LNCaP clone FGC (cell line): ENCODE measurements around the gene PIGU.
"Not testable (repeated sequence)": the region's sequence is repeated elsewhere in the genome, so short reads cannot be mapped to it uniquely, and the experiment has no call there.

ENCODE experiments used
- DNase-seq: peaks from one replicate; pipeline ENCODE4 v3.0.0-alpha.2; 2011; ENCODE audit warnings: low read depth
- H3K4me3 ChIP-seq: 2 replicates; pipeline ENCODE4 v1.5.1; 2011; ENCODE audit warnings: mild to moderate bottlenecking, low read depth, low read length, control low read depth
- CTCF ChIP-seq: IDR thresholded peaks from 2 replicates; pipeline ENCODE4 v1.5.1; 2012; ENCODE audit warnings: mild to moderate bottlenecking; ENCODE audit not compliant: control insufficient read depth, insufficient read depth; ENCODE audit errors: extremely low read depth

The PIGU gene

DNA sequence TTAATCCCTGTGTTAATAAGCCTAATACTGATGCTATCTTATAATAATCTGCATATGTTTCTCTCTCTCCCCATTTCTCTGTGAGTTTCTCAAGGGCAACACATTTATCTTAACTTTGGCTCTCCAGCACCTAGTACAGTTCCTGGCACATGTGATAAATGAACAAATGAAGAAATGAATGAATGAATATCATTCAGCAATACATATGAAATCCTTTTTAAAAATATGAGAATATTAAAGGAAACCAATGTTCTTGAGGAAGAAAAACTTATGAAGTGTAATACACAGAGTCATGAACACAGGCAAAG is 55.9 kb downstream of the PIGU start:
- no peak for TF ChIP-seq CTCF
- DNase-seq, result no peak
- H3K4me3 ChIP-seq, result no peak overlapping the region

GRCh38 chr20:34618676-34619075 is 58.2 kb downstream of the PIGU start:
- no peak overlapping the region for H3K4me3 ChIP-seq
- DNase-seq, result no peak
- TF ChIP-seq CTCF, result no peak

DNA sequence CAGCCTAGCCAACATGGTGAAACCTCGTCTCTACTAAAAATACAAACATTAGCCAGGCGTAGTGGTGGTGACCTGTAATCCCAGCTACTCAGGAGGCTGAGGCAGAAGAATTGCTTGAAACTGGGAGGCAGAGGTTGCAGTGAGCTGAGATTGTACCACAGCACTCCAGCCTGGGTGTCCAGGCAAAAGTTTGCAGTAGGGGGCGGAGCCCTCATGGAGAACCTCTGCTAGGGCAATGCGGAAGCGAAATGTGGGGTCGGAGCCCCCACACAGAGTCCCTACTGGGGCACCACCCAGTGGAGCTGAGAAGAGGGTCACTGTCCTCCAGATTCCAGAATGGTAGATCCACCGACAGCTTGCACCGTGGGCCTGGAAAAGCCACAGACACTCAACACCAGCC is 60.0 kb downstream of the PIGU start:
- DNase-seq, H3K4me3 ChIP-seq: not testable (repeated sequence)

GRCh38 chr20:34615477-34615876 is 61.4 kb downstream of the PIGU start:
- TF ChIP-seq CTCF, result no peak
- H3K4me3 ChIP-seq, result no peak overlapping the region
- DNase-seq, result no peak

- H3K4me3 ChIP-seq, DNase-seq: not testable (repeated sequence)
Observed at GRCh38 chr20:34611976-34612375, 64.9 kb downstream of the PIGU start.

DNA sequence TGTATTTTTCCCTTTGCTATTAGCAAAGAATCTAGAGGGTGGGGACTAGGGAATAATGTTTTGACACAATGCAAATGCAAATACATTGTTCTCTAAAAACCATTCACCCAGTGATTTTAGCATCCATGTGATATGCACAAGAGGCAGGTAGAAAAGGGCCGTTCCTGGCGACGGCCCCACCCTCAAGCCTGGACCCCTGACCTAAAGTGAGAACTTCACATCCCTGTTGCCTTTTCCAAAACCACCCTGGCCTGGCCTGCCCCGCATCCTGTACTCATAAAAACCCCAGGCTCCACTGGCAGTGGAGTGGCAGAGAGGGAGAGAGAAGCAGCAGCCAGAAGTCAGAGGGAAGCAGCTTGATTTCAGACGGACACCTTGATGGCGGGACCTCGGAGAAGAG is 69.8 kb downstream of the PIGU start:
- no peak for DNase-seq
- no peak overlapping the region for H3K4me3 ChIP-seq
- no peak for TF ChIP-seq CTCF

GRCh38 chr20:34604980-34605788 is 71.7 kb downstream of the PIGU start:
- no peak for DNase-seq
- no peak for TF ChIP-seq CTCF
- no peak overlapping the region for H3K4me3 ChIP-seq

DNA sequence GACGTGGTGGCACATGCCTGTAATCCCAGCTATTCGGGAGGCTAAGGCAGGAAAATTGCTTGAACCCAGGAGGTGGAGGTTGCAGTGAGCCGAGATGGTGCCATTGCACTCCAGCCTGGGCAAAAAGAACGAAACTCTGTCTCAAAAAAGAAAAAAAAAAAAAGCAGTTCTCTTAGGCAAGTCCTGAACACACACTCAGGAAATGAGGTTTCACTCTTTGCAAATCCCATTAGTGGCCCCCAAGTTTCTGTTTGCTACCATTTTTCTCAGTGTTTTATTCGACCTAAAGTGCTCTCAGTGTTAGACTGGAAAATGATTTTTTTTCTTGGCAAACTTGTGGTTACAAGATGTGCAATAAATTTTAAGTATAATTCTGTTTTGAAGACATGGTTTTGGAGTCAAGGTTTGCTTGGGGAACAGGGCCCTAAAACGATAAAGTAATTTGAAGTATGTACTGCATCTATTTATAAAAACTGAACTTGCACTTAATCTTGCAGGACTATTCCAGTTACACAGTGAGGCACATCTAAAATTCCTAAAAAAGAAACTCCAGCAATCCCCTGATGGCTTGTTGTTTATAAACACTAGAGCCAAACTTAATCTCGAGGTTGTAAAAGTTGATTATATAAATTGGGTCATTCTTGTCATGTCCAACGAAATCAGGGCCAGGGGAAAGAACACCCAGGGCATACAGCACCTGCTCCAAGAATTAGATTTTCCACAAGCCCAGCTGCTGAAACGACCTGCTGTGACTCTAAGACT is 75.8 kb downstream of the PIGU start:
- no peak overlapping the region for H3K4me3 ChIP-seq
- TF ChIP-seq CTCF, result no peak
- no peak for DNase-seq
